Measurements from ENCODE around the gene LBHD1.
"Not testable (repeated sequence)": the region's sequence is repeated elsewhere in the genome, so short reads cannot be mapped to it uniquely, and the experiment has no call there.

The LBHD1 gene

DNA sequence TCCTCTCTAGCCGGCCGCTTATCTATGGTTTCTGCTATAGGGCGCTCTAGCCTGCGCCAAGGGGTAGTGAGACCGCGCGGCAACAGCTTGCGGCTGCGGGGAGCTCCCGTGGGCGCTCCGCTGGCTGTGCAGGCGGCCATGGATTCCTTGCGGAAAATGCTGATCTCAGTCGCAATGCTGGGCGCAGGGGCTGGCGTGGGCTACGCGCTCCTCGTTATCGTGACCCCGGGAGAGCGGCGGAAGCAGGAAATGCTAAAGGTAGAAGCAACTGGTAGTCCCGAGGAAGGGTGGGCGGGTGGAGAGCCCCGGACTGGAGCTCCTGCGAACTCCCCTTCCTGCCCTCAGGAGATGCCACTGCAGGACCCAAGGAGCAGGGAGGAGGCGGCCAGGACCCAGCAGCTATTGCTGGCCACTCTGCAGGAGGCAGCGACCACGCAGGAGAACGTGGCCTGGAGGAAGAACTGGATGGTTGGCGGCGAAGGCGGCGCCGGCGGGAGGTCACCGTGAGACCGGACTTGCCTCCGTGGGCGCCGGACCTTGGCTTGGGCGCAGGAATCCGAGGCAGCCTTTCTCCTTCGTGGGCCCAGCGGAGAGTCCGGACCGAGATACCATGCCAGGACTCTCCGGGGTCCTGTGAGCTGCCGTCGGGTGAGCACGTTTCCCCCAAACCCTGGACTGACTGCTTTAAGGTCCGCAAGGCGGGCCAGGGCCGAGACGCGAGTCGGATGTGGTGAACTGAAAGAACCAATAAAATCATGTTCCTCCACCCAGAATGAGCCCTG, at the start of gene LBHD1, which contains the start of gene UQCC3:
LBHD1 (minus strand) TSS at position 660 of the 782 bp plus-strand sequence. CDS start 2,236 bp downstream, outside the sequence.
UQCC3 (plus strand) TSS at position 66 of the 782 bp plus-strand sequence; CDS start at position 139, 73 bp downstream.
- ATAC-seq: peak; percentile 88 to 90

DNA sequence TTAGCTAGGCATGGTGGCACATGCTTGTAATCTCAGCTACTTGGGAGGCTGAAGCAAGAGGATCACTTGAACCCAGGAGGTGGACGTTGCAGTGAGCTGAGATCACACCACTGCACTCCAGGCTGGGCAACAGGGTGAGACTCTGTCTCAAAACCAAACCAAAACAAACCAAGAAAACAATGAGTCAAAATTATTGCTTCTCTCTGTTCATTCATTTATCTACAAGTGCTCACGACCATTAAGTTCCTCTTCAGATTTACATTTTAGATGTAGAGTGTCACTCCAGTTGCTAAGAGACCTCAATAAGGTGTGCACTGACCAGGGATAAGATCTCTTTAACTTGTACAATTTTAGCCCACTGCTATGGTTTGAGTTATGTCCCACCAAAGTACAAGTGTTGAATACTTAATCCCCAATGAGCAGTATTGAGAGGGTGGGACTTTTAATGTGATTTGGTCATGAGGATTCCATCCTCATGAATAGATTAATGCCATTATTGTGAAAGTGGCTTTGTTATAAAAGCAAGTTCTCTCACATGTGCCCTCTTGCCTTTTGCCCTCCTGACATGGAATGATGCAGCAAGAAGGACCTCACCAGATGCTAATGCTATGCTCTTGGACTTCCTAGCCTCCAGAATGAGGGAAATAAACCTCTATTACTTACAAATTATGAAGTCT, 47.4 kb upstream of the LBHD1 start:
- peak; percentile 41 to 51 for ATAC-seq

DNA sequence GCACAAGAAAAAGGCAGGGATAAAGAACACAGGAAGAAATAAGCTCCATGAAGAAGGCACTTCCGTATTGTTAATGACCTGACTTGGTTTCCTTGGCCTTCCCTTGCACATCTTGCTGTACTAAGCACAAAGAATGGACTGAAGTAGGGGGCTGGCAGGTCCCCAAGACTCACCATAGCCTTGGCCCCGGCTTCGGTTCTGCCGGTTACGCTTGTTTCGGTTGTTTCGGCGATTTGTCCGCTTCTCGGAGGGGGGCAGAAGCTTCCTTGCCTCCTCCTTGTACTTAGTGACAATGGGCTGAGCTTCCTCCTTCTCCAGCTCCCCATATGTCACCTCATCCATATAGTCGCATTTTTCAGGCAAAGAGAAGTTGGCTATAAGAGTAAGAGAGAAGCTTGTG, 44.7 kb upstream of the LBHD1 start:
- no peak for ATAC-seq

DNA sequence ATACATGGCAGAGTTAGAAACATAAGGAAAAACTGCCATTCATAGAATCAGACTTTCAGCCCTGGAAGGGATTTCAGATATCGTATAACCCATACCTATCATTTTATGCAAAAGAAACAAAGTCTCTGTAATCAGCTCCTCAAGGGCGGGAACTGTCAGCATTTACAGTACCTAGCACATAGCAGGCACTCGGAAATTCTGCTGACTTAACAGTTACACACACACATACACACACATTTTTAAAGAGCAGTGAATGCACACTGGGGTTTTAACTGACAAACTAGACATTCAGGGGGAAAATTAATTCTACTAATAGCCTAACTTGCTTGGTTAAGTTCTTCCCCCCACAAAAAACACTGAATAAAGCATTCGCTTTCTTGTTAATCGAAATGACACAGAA, 44.1 kb upstream of the LBHD1 start:
- no peak for ATAC-seq

GRCh38 chr11:62715150-62716130, 43.4 kb upstream of the LBHD1 start:
- ATAC-seq: no peak

DNA sequence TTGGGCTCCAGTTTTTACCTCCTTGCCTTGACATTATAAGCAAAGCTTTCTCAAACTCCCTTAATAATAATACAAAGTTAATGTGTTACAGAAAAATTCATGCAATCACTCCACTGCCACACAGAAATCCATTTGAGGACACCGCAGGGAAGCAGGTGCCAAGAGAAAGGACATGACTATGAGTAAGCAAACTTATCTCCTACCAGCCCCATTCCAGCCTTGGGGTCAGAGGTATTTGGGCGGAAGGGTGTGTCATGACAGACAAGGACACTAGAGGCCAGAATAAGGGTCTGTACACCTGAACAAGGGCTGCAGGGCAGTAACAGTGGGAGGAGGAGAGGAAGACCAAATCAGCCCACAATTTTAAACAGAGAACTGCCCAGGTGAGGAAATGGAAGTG, 41.3 kb upstream of the LBHD1 start:
- no peak for ATAC-seq

- ATAC-seq: no peak
Observed at GRCh38 chr11:62712861-62713260, 40.8 kb upstream of the LBHD1 start.

DNA sequence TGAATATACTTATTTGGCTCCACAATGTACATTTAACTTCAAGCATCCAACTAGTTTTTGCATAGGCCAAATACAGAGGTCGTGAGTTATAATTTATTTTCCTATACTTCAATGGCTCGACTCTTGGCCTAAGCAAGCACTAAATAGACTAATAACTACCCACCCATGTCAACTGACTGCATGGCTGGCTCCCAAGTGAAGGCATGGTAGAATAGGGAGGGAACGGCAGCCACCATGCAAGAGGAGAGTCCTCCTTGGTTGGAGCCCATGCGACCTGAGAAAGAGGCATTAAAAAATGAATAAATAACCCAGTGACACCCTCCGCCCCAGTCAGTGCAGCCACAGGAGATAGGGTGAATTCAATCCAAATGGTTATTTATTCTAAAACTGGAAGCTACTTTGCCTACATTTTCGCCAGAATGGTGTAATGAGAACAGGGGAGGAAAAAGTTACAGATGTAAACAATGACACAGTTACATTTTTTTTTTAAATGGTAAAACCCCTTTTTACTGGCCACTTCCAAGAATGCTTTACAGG, 40.3 kb upstream of the LBHD1 start:
- no peak for ATAC-seq

DNA sequence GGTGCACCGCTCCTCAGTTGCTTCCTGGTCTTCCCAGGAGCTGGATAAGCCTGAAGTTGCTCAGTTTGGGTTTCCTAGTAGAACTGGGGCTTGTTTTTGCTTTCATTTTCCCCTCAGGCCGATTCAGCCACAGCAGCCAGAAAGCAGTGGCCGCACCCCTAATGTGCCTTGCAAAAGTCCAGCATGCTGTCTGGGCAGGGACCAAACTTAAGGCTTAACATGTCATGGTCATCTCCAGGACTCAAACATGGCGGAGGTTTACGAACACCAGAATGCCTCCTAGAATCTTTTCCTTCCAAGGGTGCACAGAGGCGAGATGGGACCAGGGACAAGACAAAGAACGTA, 37.9 kb upstream of the LBHD1 start:
- no peak for ATAC-seq

- ATAC-seq: peak; percentile 84
Observed at GRCh38 chr11:62709247-62710000, 37.4 kb upstream of the LBHD1 start.

- peak; percentile 12 to 14 for ATAC-seq
Observed at GRCh38 chr11:62708793-62709192, 36.7 kb upstream of the LBHD1 start.

DNA sequence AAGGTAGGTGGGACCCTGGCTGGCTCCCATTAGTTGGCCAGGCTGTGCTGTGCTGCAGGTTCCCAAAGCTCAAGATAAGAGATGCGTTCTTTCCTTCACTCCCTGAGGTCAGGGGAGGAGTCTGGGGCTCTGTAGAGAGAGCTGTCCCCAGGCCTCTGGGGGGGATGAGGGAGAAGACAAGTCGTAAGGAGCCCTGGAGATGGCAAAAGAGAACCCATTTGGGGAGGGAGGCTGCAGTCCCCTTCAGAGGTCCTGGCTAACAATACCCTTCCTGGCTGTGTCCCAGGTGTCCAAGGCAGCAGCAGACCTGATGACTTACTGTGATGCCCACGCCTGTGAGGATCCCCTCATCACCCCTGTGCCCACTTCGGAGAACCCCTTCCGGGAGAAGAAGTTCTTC, 36.3 kb upstream of the LBHD1 start:
- ATAC-seq: no peak

- ATAC-seq: no peak
Observed at GRCh38 chr11:62707277-62707861, 35.3 kb upstream of the LBHD1 start, which contains the start of the genes BSCL2 and GNG3. Gene BSCL2, minus strand, starts transcription at chr11:62707424. Its CDS starts 229 bp downstream, at chr11:62707195. Gene GNG3, plus strand, starts transcription at chr11:62707676. Its CDS starts 620 bp downstream, at chr11:62708296.

- no peak for ATAC-seq
Observed at GRCh38 chr11:62706850-62707247, 34.8 kb upstream of the LBHD1 start.

DNA sequence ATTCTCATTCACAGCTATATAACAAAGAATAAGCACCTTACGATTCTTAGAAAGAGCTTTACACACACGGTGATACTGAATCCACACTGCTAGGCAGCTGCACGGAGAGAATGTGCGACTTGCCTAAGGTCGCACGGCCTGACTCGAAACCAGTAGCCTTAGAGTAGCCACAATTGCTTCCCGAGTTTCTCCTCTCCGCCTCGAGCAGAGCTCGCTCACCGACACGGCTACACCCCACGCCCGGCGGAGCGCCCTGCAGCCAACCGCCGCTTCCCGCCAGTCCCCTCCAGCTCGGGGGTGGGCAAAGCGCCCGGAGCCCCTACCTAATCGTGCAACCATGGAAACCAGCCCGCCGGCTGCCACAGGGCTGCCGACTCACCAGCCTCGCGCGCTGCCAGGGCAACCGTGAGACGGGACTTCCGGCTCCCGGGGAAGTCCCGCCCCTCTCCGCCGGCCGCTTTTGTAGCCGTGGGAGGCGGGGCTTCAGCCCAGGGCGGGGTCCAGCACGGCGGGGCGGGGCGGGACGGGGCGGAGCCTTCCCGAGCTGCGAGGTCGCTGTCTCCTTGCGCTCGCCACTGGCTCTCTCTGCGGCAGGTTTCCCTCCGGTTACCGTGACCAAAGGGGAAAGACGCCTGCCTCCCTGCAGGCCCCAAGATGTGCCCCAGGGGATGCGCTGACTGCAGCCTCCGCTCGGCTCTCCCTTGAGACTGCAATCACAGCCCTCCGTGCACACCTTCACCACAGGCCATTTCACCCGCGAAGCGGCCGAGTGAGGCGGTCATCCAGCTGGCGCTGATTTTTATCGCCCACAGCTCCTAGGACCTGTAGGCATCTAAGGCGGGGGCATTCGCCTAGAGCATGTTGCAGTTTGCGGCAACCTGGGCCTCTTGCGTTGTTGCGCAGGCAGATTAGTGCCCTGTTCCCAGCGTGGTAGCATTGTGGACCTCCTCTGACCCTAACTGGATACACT, 34.1 kb upstream of the LBHD1 start:
- ATAC-seq: peak; percentile 68 to 71

GRCh38 chr11:62705413-62705812, 33.3 kb upstream of the LBHD1 start:
- no peak for ATAC-seq

DNA sequence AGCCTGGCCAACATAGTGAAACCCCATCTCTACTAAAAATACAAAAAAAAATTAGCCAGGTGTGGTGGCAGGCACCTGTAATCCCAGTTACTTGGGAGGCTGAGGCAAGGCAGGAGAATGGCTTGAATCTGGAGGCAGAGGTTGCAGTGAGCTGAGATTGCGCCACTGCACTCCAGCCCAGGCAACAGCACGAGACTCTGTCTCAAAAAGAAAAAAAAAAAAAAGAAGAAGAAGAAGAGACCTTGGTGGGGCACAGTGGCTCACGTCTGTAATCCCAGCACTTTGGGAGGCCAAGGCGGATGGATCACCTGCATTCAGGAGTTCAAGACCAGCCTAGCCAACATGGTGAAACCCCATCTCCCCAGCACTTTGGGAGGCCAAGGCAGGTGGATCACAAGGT, 31.9 kb upstream of the LBHD1 start:
- not testable (repeated sequence) for ATAC-seq

DNA sequence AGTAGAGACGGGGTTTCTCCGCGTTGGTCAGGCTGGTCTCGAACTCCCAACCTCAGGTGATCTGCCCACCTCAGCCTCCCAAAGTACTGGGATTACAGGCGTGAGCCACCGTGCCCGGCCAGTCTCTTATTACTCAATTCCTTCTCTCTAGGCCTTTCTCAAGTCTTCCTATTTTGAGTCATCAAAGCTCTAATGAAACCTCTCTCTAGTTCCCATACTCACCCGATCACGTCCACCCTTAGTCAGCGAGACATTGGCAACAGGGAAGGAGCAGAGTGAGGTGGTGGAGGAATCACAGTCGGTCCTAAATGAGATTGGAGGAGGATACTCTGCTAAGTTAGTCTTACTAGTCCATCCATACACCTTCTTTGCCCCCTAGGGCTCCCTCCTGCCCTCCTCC, 30.2 kb upstream of the LBHD1 start:
- no peak for ATAC-seq

DNA sequence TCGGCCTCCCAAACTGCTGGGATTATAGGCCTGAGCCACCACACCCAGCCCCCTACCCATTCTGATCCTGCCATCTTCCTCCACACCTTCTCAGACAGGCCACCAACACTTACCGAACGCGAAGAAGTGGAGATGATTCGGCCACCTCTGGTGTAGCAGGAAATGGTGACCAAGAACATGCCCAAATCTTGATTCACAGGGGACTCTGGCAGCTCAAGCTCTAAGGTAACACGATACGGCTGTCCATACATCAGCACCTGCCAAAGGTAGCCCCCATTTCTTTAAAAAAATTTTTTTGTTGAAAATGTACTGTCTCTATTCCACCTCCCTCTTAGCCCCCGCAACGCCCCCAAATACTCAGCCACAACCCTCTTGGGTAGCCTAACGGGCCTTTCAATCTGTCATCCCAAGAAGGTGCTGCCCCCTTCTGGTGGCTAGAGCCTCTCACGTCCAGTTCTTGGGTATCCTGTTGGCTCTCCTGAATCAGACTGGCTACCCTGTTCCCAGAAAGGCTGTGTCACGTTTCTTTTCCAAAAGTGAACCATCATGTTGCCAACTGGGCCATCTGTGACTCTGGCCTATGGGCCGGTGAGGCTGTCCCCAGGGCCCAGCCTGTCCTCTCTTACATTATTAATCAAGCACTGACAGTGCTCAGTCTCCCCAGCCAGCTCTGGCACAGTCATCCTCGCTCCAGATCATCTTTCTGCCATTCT, 22.5 kb upstream of the LBHD1 start:
- peak; percentile 64 to 81 for ATAC-seq

All from activated CD4-positive, CD25-positive, alpha-beta regulatory T cell treated with anti-CD3 and anti-CD28 coated beads, Interleukin-2, amount 50 U/mL, for 24 hours (primary cell).